Loucy (cell line): ENCODE measurements around the gene CTNS.

Experiments used
- H2AFZ ChIP-seq: fragments of 200-600 bp; sonication (generic); 2 replicates; pipeline ENCODE4 v1.6.0; 2016; ENCODE audit warnings: antibody characterized with exemption, mild to moderate bottlenecking, low read length, moderate library complexity
- H3F3A ChIP-seq: fragments of 200-600 bp; 2 replicates; pipeline ENCODE4 v1.6.0; 2016; ENCODE audit warnings: antibody characterized with exemption, low read depth, mild to moderate bottlenecking
- H3K27me3 ChIP-seq: fragments of 200-600 bp; sonication (generic); 2 replicates; pipeline ENCODE4 v1.6.1; 2014; ENCODE audit warnings: low read length, mild to moderate bottlenecking; ENCODE audit not compliant: insufficient read depth, poor library complexity, severe bottlenecking
- H3K36me3 ChIP-seq: fragments of 200-600 bp; sonication (generic); 2 replicates; pipeline ENCODE4 v1.6.1; 2016; ENCODE audit warnings: low read length; ENCODE audit not compliant: insufficient read depth
- H3K4me1 ChIP-seq: fragments of 200-600 bp; sonication (generic); 2 replicates; pipeline ENCODE4 v1.5.1; 2014; ENCODE audit warnings: low read length, mild to moderate bottlenecking; ENCODE audit not compliant: insufficient read depth, poor library complexity, severe bottlenecking
- H3K4me2 ChIP-seq: fragments of 200-600 bp; sonication (generic); 2 replicates; pipeline ENCODE4 v1.6.0; 2014; ENCODE audit warnings: antibody characterized with exemption, low read length, low read depth, mild to moderate bottlenecking; ENCODE audit not compliant: poor library complexity, severe bottlenecking
- H3K4me3 ChIP-seq: fragments of 200-600 bp; sonication (generic); 2 replicates; pipeline ENCODE4 v1.5.1; 2014; ENCODE audit warnings: low read length, mild to moderate bottlenecking, mixed read lengths; ENCODE audit not compliant: poor library complexity, severe bottlenecking
- H3K79me2 ChIP-seq: fragments of 200-600 bp; sonication (generic); 2 replicates; pipeline ENCODE4 v1.6.1; 2014; ENCODE audit warnings: low read length; ENCODE audit not compliant: insufficient read depth
- H3K9ac ChIP-seq: fragments of 200-600 bp; sonication (generic); 2 replicates; pipeline ENCODE4 v1.6.0; 2014; ENCODE audit warnings: mild to moderate bottlenecking, low read depth, low read length, moderate library complexity; ENCODE audit not compliant: poor library complexity, severe bottlenecking
- H3K9me2 ChIP-seq: fragments of 200-600 bp; sonication (generic); replicated peaks from 2 replicates; pipeline ENCODE4 v1.6.1; 2016; ENCODE audit warnings: low read depth, low read length, mixed read lengths
- H3K9me3 ChIP-seq: fragments of 200-600 bp; sonication (generic); 2 replicates; pipeline ENCODE4 v1.6.1; 2014; ENCODE audit warnings: mild to moderate bottlenecking, antibody characterized with exemption, low read length, low read depth; ENCODE audit not compliant: insufficient read depth
- H4K20me1 ChIP-seq: fragments of 200-600 bp; sonication (generic); 2 replicates; pipeline ENCODE4 v1.6.0; 2014; ENCODE audit warnings: antibody characterized with exemption, low read length, mild to moderate bottlenecking; ENCODE audit not compliant: insufficient read depth, poor library complexity, severe bottlenecking
- EZH2phosphoT487 ChIP-seq: fragments of 200-600 bp; IDR thresholded peaks from 2 replicates; pipeline ENCODE4 v1.6.1; 2018; ENCODE audit warnings: antibody characterized with exemption, mild to moderate bottlenecking, moderate library complexity, borderline replicate concordance
- TF ChIP-seq, protein P1 (sequence below): fragments of 200-600 bp; sonication (generic); conservative IDR thresholded peaks from 2 replicates; pipeline ENCODE4 v1.5.1; 2014; ENCODE audit warnings: mild to moderate bottlenecking, antibody characterized with exemption, low read length

CTNS gene

DNA sequence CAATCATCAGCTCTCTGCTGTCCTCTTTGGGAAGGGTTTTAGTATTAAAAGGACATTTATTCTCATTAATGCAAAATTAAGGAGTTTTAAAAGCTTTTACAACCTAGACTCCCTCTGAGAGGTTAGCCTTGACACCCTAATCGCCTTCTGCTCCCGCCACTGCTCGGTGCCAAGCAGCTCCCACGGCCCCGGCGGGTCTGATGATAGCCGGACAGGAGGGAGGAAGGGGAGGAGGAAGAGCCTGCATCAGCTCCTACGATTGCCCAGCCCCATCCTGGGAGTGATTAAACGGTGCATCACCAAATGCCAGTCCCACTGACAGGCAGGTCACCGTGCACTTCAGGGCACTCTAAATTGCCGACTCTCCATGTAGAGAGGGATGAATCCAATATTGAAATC is 8.8 kb upstream of the CTNS start:
- Histone ChIP-seq H3K79me2 (no peaks in the 10 kb centered on the region), H3K4me3 (no peak overlapping the region), H3K36me3 (peaks cover 20% of the 10 kb centered on the region; the same call in 1 of the 2 replicates), H3K4me1 (no peaks in the 10 kb centered on the region), H3K4me2 (no peak overlapping the region), H3K27me3 (no peaks in the 10 kb centered on the region), H3K9me3 (no peaks in the 10 kb centered on the region), H3F3A (no peaks in the 10 kb centered on the region), H3K9me2 (no peaks in the 10 kb centered on the region), H4K20me1 (peaks cover 4% of the 10 kb centered on the region), H3K9ac (no peak overlapping the region), H2AFZ (no peak overlapping the region)
- TF ChIP-seq EZH2phosphoT487 = no peak
- TF ChIP-seq, protein P1, sequence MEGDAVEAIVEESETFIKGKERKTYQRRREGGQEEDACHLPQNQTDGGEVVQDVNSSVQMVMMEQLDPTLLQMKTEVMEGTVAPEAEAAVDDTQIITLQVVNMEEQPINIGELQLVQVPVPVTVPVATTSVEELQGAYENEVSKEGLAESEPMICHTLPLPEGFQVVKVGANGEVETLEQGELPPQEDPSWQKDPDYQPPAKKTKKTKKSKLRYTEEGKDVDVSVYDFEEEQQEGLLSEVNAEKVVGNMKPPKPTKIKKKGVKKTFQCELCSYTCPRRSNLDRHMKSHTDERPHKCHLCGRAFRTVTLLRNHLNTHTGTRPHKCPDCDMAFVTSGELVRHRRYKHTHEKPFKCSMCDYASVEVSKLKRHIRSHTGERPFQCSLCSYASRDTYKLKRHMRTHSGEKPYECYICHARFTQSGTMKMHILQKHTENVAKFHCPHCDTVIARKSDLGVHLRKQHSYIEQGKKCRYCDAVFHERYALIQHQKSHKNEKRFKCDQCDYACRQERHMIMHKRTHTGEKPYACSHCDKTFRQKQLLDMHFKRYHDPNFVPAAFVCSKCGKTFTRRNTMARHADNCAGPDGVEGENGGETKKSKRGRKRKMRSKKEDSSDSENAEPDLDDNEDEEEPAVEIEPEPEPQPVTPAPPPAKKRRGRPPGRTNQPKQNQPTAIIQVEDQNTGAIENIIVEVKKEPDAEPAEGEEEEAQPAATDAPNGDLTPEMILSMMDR = no peak

DNA sequence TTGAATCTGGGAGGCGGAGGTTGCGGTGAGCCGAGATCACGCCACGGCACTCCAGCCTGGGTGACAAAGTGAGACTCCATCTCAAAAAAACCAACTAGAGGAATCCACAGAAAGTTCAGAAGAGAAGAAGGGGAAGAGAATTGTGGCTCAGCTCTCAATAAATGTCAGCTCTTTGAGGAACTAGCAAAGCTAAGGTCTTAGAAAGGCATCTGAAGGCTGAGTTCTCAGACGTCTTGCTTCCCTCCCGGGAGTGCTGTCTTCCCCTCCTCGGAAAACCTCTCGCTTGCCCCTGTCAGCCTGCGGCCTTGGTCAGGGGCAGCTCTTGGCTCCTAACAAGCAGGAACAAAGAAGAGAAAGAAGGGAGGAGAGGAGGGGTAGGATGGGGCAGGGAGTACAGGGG is 5.8 kb upstream of the CTNS start:
- peaks cover 17% of the 10 kb centered on the region for H3K79me2 ChIP-seq
- no peak for TF ChIP-seq EZH2phosphoT487
- TF ChIP-seq, protein P1 = no peak
- no peaks in the 10 kb centered on the region for H3K9me3 ChIP-seq
- peaks cover 4% of the 10 kb centered on the region; the same call in 1 of the 2 replicates for H3K36me3 ChIP-seq
- H3F3A ChIP-seq = no peaks in the 10 kb centered on the region
- no peak overlapping the region for H2AFZ ChIP-seq
- no peaks in the 10 kb centered on the region for H3K27me3 ChIP-seq
- H3K9ac ChIP-seq = no peak overlapping the region
- H3K4me3 ChIP-seq = no peak overlapping the region
- H3K4me2 ChIP-seq = no peak overlapping the region
- peaks cover 4% of the 10 kb centered on the region for H4K20me1 ChIP-seq
- H3K4me1 ChIP-seq = peaks cover 11% of the 10 kb centered on the region
- H3K9me2 ChIP-seq = no peaks in the 10 kb centered on the region

DNA sequence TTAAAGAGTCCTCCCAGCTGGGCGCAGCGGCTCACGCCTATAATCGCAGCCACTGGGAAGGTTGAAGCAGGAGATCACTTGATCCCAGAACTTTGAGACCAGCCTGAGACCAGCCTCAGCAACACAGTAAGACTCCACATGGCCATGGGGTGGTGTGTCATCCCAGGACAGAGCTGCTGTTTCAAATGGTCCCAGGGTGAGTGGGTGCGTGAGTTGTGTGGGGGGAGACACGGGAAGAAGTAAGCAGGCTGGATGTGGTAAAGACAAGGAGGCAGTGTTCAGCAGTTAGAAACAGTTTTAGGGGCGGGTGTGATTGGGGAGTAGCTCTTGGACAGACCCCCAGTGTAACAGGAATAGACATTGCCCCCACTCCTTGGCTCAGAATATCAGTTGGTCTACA is 4.3 kb upstream of the CTNS start:
- no peaks in the 10 kb centered on the region for H3K9me3 ChIP-seq
- no peak overlapping the region for H3K9ac ChIP-seq
- no peaks in the 10 kb centered on the region for H3K27me3 ChIP-seq
- H3K79me2 ChIP-seq = peaks cover 19% of the 10 kb centered on the region
- peak overlapping the region; percentile 1 for H3K4me2 ChIP-seq
- H3K9me2 ChIP-seq = no peaks in the 10 kb centered on the region
- H4K20me1 ChIP-seq = peaks cover 4% of the 10 kb centered on the region
- H2AFZ ChIP-seq = no peak overlapping the region
- no peak for TF ChIP-seq EZH2phosphoT487
- TF ChIP-seq, protein P1 = no peak
- H3K4me3 ChIP-seq = no peak overlapping the region
- peaks cover 4% of the 10 kb centered on the region; the same call in 1 of the 2 replicates for H3K36me3 ChIP-seq
- H3K4me1 ChIP-seq = peaks cover 14% of the 10 kb centered on the region
- H3F3A ChIP-seq = no peaks in the 10 kb centered on the region
